Measurements from ENCODE around the gene FANCD2. TPM values are rescaled to one million over a fixed set of nuclear protein-coding genes. Genes with fewer than 3 reads are reported as not detected.
"Not testable (repeated sequence)": the region's sequence is repeated elsewhere in the genome, so short reads cannot be mapped to it uniquely, and the experiment has no call there.

The FANCD2 gene
- total RNA-seq, 1 donor from 2014 or later = 54.6 TPM

DNA sequence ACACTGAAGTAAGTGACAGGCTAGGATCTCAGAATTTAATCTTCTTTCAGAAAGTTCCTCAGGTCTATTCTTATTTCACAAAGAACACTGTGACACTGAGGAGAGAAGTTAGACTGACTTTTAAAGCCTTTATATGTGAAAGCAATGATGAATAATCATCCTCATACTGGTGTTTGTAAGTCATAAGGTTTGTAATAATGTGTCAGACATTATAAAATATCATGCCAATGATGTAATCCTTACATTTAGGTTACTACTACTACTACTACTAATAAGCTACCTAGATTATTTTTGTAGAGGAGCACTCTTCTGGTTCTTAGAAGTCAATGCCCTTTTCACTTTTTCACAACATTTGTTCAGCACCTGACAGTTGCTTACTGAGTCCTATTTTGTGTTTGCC lies 48.4 kb downstream of the FANCD2 start:
- no peak overlapping the region for H3K4me3 ChIP-seq
- H3K27ac ChIP-seq = no peak overlapping the region
- TF ChIP-seq, protein P1, sequence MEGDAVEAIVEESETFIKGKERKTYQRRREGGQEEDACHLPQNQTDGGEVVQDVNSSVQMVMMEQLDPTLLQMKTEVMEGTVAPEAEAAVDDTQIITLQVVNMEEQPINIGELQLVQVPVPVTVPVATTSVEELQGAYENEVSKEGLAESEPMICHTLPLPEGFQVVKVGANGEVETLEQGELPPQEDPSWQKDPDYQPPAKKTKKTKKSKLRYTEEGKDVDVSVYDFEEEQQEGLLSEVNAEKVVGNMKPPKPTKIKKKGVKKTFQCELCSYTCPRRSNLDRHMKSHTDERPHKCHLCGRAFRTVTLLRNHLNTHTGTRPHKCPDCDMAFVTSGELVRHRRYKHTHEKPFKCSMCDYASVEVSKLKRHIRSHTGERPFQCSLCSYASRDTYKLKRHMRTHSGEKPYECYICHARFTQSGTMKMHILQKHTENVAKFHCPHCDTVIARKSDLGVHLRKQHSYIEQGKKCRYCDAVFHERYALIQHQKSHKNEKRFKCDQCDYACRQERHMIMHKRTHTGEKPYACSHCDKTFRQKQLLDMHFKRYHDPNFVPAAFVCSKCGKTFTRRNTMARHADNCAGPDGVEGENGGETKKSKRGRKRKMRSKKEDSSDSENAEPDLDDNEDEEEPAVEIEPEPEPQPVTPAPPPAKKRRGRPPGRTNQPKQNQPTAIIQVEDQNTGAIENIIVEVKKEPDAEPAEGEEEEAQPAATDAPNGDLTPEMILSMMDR (IDR thresholded peaks at IDR 0.05) = no peak
- intact Hi-C loops (cut with DNase I) = no loop called here
- no peak for DNase-seq (ENCODE audit: low spot score in 2 of 2)
- H3K9me3 ChIP-seq = no peaks in the 10 kb centered on the region
- H3K4me1 ChIP-seq = no peaks in the 10 kb centered on the region
- no peaks in the 10 kb centered on the region for H3K36me3 ChIP-seq
- H3K27me3 ChIP-seq = no peaks in the 10 kb centered on the region

DNA sequence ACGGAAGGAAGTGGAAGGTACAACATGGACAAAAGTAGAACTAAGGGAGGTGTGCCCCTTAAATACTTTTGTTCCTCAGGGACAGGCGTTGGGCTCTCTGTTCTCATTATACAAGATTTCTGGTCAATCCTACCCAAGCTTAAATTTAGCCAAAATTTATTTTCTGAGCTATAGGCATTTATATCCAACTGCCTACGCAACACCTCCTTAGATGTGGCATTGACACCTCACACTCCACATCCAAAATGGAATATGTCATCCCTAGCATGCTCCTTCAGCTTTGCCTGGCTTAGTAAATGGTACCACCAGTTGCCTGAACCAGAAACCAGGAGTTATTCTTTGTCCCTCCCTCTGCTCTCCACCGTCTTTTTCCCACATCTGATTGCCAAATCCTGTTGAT lies 55.6 kb downstream of the FANCD2 start:
- intact Hi-C loops (cut with DNase I) = no loop called here
- DNase-seq (ENCODE audit: low spot score in 2 of 2) = no peak

DNA sequence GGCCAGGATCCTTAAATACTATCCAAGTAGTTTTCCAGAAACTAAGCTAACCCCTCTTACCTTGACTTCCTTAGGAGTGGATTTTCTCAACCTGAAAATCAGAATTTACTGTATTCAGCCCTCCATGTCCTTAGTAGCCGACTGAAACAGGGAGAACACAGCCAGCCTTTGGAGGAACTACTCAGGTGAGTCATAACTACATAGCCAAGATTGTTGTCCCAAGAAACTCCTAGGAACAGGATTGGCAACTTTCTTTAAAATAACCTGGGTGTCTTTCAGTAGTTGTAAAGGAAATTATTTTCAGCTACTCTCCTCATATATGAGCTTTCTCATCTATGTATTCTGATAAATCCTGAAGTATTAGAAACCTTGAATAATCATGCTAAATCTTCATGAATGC lies 59.5 kb downstream of the FANCD2 start:
- Histone ChIP-seq H3K36me3 (no peaks in the 10 kb centered on the region), H3K4me1 (no peaks in the 10 kb centered on the region), H3K27ac (no peak overlapping the region), H3K4me3 (no peak overlapping the region), H3K27me3 (no peaks in the 10 kb centered on the region), H3K9me3 (no peaks in the 10 kb centered on the region)
- no peak for DNase-seq (ENCODE audit: low spot score in 2 of 2)
- TF ChIP-seq, protein P1 (IDR thresholded peaks at IDR 0.05) = no peak
- intact Hi-C loops (cut with DNase I) = no loop called here

More for the DNA sequence above, 55.6 kb downstream of the FANCD2 start:
- no peak overlapping the region for H3K4me3 ChIP-seq
- no peaks in the 10 kb centered on the region for H3K9me3 ChIP-seq
- H3K36me3 ChIP-seq = no peaks in the 10 kb centered on the region
- no peaks in the 10 kb centered on the region for H3K4me1 ChIP-seq
- no peak overlapping the region for H3K27ac ChIP-seq
- H3K27me3 ChIP-seq = no peaks in the 10 kb centered on the region
- TF ChIP-seq, protein P1 (IDR thresholded peaks at IDR 0.05) = no peak

DNA sequence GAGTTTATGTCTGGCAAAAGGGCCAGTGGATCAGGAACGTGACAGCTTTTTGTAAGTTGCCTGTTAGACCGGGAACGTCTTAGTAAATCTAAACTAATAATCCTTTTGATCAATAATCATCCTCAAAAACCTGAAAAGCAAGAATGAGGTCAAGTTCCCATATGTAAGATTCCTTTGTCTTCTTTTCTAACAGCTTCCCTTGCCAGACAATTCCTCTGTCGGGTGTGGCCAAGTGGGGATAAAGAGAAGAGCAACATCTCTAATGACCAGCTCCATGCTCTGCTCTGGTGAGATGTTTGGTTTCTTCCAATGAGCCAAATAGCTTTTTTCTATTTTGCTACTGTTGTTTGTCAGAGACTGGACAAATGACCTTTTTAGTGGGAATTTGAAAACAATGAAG lies 62.0 kb downstream of the FANCD2 start:
- Histone ChIP-seq H3K36me3 (no peaks in the 10 kb centered on the region), H3K27ac (no peak overlapping the region), H3K9me3 (no peaks in the 10 kb centered on the region), H3K4me3 (no peak overlapping the region), H3K27me3 (no peaks in the 10 kb centered on the region), H3K4me1 (no peaks in the 10 kb centered on the region)
- no peak for DNase-seq (ENCODE audit: low spot score in 2 of 2)
- TF ChIP-seq, protein P1 (IDR thresholded peaks at IDR 0.05) = no peak
- intact Hi-C loops (cut with DNase I) = no loop called here

DNA sequence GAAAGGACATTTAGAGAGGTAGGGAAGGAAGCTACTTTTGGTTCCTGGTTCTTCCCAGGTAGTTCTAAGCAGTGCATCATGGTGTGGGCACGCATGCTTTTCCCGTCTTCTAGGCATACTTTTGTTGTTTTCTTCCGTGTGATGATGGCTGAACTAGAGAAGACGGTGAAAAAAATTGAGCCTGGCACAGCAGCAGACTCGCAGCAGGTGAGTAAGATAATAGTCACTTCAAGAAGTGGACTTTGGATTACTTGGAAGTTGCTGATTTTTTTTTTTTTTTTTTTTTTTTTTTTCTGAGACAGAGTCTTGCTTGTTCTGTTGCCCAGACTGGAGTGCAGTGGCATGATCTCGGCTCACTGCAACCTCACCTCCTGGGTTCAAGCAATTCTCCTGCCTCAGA lies 63.9 kb downstream of the FANCD2 start:
- H3K4me3 ChIP-seq = no peak overlapping the region
- H3K27me3 ChIP-seq = no peaks in the 10 kb centered on the region
- no peaks in the 10 kb centered on the region for H3K9me3 ChIP-seq
- no peak overlapping the region for H3K27ac ChIP-seq
- intact Hi-C loops (cut with DNase I) = no loop called here
- H3K4me1 ChIP-seq = no peaks in the 10 kb centered on the region
- TF ChIP-seq, protein P1 (IDR thresholded peaks at IDR 0.05) = no peak
- no peak for DNase-seq (ENCODE audit: low spot score in 2 of 2)
- no peaks in the 10 kb centered on the region for H3K36me3 ChIP-seq

DNA sequence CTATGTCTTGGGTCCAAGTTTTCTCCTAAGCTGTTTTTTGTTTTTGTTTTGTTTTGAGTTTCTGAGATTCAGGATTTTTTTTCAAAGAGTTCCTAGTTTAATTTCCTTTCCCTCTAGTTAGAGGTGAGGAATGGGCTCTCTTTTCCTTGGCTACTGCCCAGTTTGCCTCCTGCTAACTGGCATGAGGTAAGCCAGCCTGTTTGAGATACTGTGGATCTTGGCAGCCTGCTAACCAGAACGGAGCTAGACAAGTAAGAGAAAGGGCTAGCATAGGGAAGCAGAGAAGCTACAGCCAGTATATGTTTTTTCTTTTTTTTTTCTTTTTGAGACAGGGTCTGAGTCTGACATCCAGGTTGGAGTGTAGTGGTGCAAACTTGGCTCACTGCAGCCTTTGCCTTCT lies 64.5 kb downstream of the FANCD2 start:
- DNase-seq (ENCODE audit: low spot score in 2 of 2); H3K27me3 ChIP-seq; H3K36me3 ChIP-seq; H3K4me3 ChIP-seq; H3K9me3 ChIP-seq; intact Hi-C loops (cut with DNase I); H3K4me1 ChIP-seq; H3K27ac ChIP-seq: not testable (repeated sequence)

DNA sequence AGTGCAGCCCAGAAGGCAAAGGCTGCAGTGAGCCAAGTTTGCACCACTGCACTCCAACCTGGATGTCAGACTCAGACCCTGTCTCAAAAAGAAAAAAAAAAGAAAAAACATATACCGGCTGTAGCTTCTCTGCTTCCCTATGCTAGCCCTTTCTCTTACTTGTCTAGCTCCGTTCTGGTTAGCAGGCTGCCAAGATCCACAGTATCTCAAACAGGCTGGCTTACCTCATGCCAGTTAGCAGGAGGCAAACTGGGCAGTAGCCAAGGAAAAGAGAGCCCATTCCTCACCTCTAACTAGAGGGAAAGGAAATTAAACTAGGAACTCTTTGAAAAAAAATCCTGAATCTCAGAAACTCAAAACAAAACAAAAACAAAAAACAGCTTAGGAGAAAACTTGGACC lies 65.2 kb downstream of the FANCD2 start:
- H3K4me1 ChIP-seq; H3K27ac ChIP-seq; intact Hi-C loops (cut with DNase I); H3K9me3 ChIP-seq; H3K36me3 ChIP-seq; H3K27me3 ChIP-seq; DNase-seq (ENCODE audit: low spot score in 2 of 2); H3K4me3 ChIP-seq: not testable (repeated sequence)
